Keratinocyte (primary cell): ENCODE data around the gene UPP2.

Source experiments
- CTCF ChIP-seq, 3 experiments: IDR thresholded peaks in 1 of 3; conservative IDR thresholded peaks in 1 of 3; optimal IDR thresholded peaks in 1 of 3; 2 replicates in 2 of 3; 3 replicates in 1 of 3; pipeline versions ENCODE3 to v1.5.1; 2011; ENCODE audit warnings: low read length in 3 of 3, mild to moderate bottlenecking in 3 of 3, moderate library complexity in 2 of 3, control low read depth in 1 of 3, inconsistent platforms in 1 of 3; ENCODE audit not compliant: insufficient read depth in 2 of 3; ENCODE audit errors: extremely low read depth in 1 of 3
- EZH2 ChIP-seq: IDR thresholded peaks from one replicate; pipeline ENCODE4 v1.6.1; 2012; ENCODE audit warnings: inconsistent platforms, mild to moderate bottlenecking, low read length, moderate library complexity

DNA sequence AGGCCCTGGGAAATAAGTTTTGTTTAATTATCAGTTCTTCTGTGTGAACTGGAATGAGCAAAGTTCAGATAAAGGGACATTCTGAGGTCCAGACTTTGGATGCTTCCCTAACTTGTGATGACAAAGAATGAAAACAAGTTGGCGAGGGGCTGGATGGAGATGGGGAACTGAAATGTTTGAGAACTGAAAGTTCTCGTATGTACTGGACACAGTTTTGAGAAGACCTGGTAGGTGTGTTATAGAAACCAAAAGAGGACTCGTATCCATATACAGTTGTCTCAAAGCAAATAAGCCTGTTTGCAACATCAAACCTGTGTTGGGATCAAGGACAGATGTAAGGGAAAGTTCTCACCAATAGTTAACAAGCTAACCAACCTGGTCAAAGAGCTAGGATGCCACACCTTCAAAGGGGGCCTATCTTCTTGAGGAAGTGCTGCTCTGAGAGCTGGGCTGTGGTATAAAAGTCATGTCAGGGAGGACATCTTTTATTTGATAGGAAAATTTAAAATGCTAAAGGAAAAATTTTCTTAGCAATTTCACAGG, at the start of gene UPP2:
- TF ChIP-seq CTCF (optimal IDR thresholded peaks at IDR 0.05 in 1 of 3, IDR thresholded peaks at IDR 0.05 in 1 of 3, conservative IDR thresholded peaks at IDR 0.05 in 1 of 3; ENCODE audit: extremely low read depth in 1 of 3, insufficient read depth in 2 of 3, low read length in 3 of 3) (no peak), EZH2 (no peak)
